IMR-90 (cell line): ENCODE data around the gene MND1. TPM values are rescaled to one million over a fixed set of nuclear protein-coding genes. Genes with fewer than 3 reads are reported as not detected.
A peak's percentile ranks its signal among the peaks of the same experiment; 100 is the strongest.

Experiments
- ATAC-seq: fragments of 200-7000 bp; cut with Tn5 transposase; 2 replicates; pipeline ENCODE4 v1.9.1; 2020; ENCODE audit warnings: low read depth, mild to moderate bottlenecking, moderate library complexity
- BruUV-seq: library from RNA; stranded (reverse); fragments of 400-500 nt; replicated peaks from 2 replicates; lab custom pipeline; 2021; lab: Mats Ljungman, UMichigan
- CTCF ChIA-PET: fragments of 300-600 bp; formaldehyde crosslinking; extraction: SDS; loops from one replicate; lab custom pipeline; 2021; ENCODE audit warnings: antibody characterized with exemption; lab: Yijun Ruan, JAX
- POLR2A ChIA-PET: fragments of 300-600 bp; sonication (Branson Sonifier 250); formaldehyde crosslinking; loops from one replicate; lab custom pipeline; 2022; ENCODE audit warnings: antibody characterized with exemption; ENCODE audit not compliant: unreplicated experiment; lab: Charles Lee
- DNase-seq: peaks from one replicate; pipeline ENCODE4 v3.0.0; 2013
- H2AFZ ChIP-seq: replicated peaks from 2 replicates; pipeline ENCODE3; 2013; ENCODE audit warnings: low read length, mild to moderate bottlenecking; ENCODE audit not compliant: poor library complexity
- H2AK5ac ChIP-seq: 2 replicates; pipeline ENCODE4 v1.6.1; 2013; ENCODE audit warnings: low read depth, low read length, inconsistent platforms
- H2AK9ac ChIP-seq: replicated peaks from 2 replicates; pipeline ENCODE3; 2013; ENCODE audit warnings: mild to moderate bottlenecking, low read depth, low read length, moderate library complexity; ENCODE audit not compliant: poor library complexity
- H2BK120ac ChIP-seq: 2 replicates; pipeline ENCODE4 v1.6.1; 2013; ENCODE audit warnings: low read depth, low read length, inconsistent platforms
- H2BK15ac ChIP-seq: 3 replicates; pipeline ENCODE4 v1.6.1; 2013; ENCODE audit warnings: low read depth, low read length, inconsistent platforms
- H2BK20ac ChIP-seq: 2 replicates; pipeline ENCODE4 v1.6.1; 2013; ENCODE audit warnings: low read depth, mild to moderate bottlenecking, inconsistent platforms, low read length, moderate library complexity
- H2BK5ac ChIP-seq: 2 replicates; pipeline ENCODE4 v1.6.1; 2013; ENCODE audit warnings: mild to moderate bottlenecking, low read depth, low read length, inconsistent platforms; ENCODE audit not compliant: poor library complexity, severe bottlenecking
- H3K14ac ChIP-seq: replicated peaks from 2 replicates; pipeline ENCODE4 v1.6.1; 2013; ENCODE audit warnings: low read depth, low read length, inconsistent platforms
- H3K18ac ChIP-seq: 2 replicates; pipeline ENCODE4 v1.6.1; 2013; ENCODE audit warnings: low read depth, low read length, control low read depth
- H3K23ac ChIP-seq: 2 replicates; pipeline ENCODE4 v1.6.1; 2013; ENCODE audit warnings: low read depth, low read length, inconsistent platforms
- H3K27ac ChIP-seq: 2 replicates; pipeline ENCODE4 v1.5.1; 2013; ENCODE audit warnings: mild to moderate bottlenecking, control low read depth, low read length; ENCODE audit not compliant: insufficient read depth
- H3K27me3 ChIP-seq: 2 replicates; pipeline ENCODE4 v1.6.1; 2013; ENCODE audit warnings: low read length; ENCODE audit not compliant: control insufficient read depth, insufficient read depth
- H3K36me3 ChIP-seq: 2 replicates; pipeline ENCODE4 v1.6.1; 2013; ENCODE audit warnings: low read length, mixed read lengths; ENCODE audit not compliant: control insufficient read depth, insufficient read depth
- H3K4ac ChIP-seq: 2 replicates; pipeline ENCODE4 v1.6.1; 2013; ENCODE audit warnings: low read depth, low read length, inconsistent platforms
- H3K4me1 ChIP-seq: 2 replicates; pipeline ENCODE4 v1.6.1; 2013; ENCODE audit warnings: low read length, mixed read lengths; ENCODE audit not compliant: control insufficient read depth, insufficient read depth
- H3K4me2 ChIP-seq: 2 replicates; pipeline ENCODE4 v1.6.1; 2013; ENCODE audit warnings: low read depth, mild to moderate bottlenecking, control low read depth, low read length, moderate library complexity
- H3K4me3 ChIP-seq: 2 replicates; pipeline ENCODE4 v1.5.1; 2013; ENCODE audit warnings: low read depth, mild to moderate bottlenecking, control low read depth, low read length, moderate library complexity; ENCODE audit not compliant: insufficient read depth
- H3K56ac ChIP-seq: 2 replicates; pipeline ENCODE4 v1.6.1; 2013; ENCODE audit warnings: low read length, inconsistent platforms; ENCODE audit not compliant: insufficient read depth; ENCODE audit errors: extremely low read depth
- H3K79me1 ChIP-seq, 2 experiments: 2 replicates each; pipeline ENCODE4 v1.6.1; 2013; ENCODE audit warnings: low read length in 2 of 2, inconsistent platforms in 1 of 2, low read depth in 1 of 2
- H3K9ac ChIP-seq: 2 replicates; pipeline ENCODE4 v1.6.1; 2013; ENCODE audit warnings: low read depth, low read length, control low read depth
- H3K9me1 ChIP-seq: 2 replicates; pipeline ENCODE4 v1.6.1; 2013; ENCODE audit warnings: low read length, inconsistent platforms; ENCODE audit not compliant: insufficient read depth
- H3K9me3 ChIP-seq: 2 replicates; pipeline ENCODE4 v1.6.1; 2013; ENCODE audit warnings: low read length; ENCODE audit not compliant: control insufficient read depth, insufficient read depth
- H4K20me1 ChIP-seq: 2 replicates; pipeline ENCODE4 v1.6.1; 2013; ENCODE audit warnings: low read length, inconsistent platforms; ENCODE audit not compliant: insufficient read depth
- H4K5ac ChIP-seq: 2 replicates; pipeline ENCODE4 v1.6.1; 2013; ENCODE audit warnings: mild to moderate bottlenecking, low read depth, low read length, control low read depth
- H4K8ac ChIP-seq, 2 experiments: 2 replicates each; pipeline ENCODE4 v1.6.1; 2013; ENCODE audit warnings: low read depth in 2 of 2, low read length in 2 of 2, control low read depth in 1 of 2, inconsistent platforms in 1 of 2
- H4K91ac ChIP-seq: 2 replicates; pipeline ENCODE4 v1.6.1; 2013; ENCODE audit warnings: low read depth, low read length, inconsistent platforms; ENCODE audit not compliant: insufficient read depth
- BHLHE40 ChIP-seq: fragments of 150-350 bp; IDR thresholded peaks from 2 replicates; pipeline ENCODE4 v1.6.1; 2016; ENCODE audit warnings: mild to moderate bottlenecking, low read depth, low read length
- CEBPB ChIP-seq: IDR thresholded peaks from 2 replicates; pipeline ENCODE4 v1.6.1; 2012; ENCODE audit warnings: low read depth, low read length, improper control_type of control experiment
- CHD1 ChIP-seq: IDR thresholded peaks from 2 replicates; pipeline ENCODE4 v1.6.1; 2012; ENCODE audit warnings: low read depth, low read length, improper control_type of control experiment
- FOS ChIP-seq: fragments of 150-350 bp; IDR thresholded peaks from 2 replicates; pipeline ENCODE4 v1.6.1; 2016; ENCODE audit warnings: low read depth, low read length
- MAFK ChIP-seq: IDR thresholded peaks from 2 replicates; pipeline ENCODE4 v1.6.1; 2012; ENCODE audit warnings: low read depth, low read length, improper control_type of control experiment
- MAZ ChIP-seq: IDR thresholded peaks from 2 replicates; pipeline ENCODE4 v1.6.1; 2012; ENCODE audit warnings: low read depth, mild to moderate bottlenecking, low read length, improper control_type of control experiment, moderate library complexity, borderline replicate concordance
- MXI1 ChIP-seq: IDR thresholded peaks from 2 replicates; pipeline ENCODE4 v1.6.1; 2012; ENCODE audit warnings: low read depth, mild to moderate bottlenecking, low read length, moderate library complexity, borderline replicate concordance
- NFE2L2 ChIP-seq: fragments of 150-350 bp; IDR thresholded peaks from 2 replicates; pipeline ENCODE4 v1.6.1; 2016; ENCODE audit warnings: low read depth, mild to moderate bottlenecking, low read length
- POLR2A ChIP-seq: IDR thresholded peaks from 2 replicates; pipeline ENCODE4 v1.6.1; 2012; ENCODE audit warnings: mild to moderate bottlenecking, low read depth, low read length
- RAD21 ChIP-seq: IDR thresholded peaks from 2 replicates; pipeline ENCODE4 v1.6.1; 2012; ENCODE audit warnings: low read length, improper control_type of control experiment
- RCOR1 ChIP-seq: IDR thresholded peaks from 2 replicates; pipeline ENCODE4 v1.6.1; 2012; ENCODE audit warnings: mild to moderate bottlenecking, low read length, improper control_type of control experiment; ENCODE audit not compliant: insufficient replicate concordance
- RFX5 ChIP-seq: IDR thresholded peaks from 2 replicates; pipeline ENCODE4 v1.8.0; 2012; ENCODE audit warnings: low read depth, mild to moderate bottlenecking, low read length, moderate library complexity
- SMC3 ChIP-seq: fragments of 150-350 bp; IDR thresholded peaks from 2 replicates; pipeline ENCODE4 v1.6.1; 2016; ENCODE audit warnings: low read depth, mild to moderate bottlenecking, antibody characterized with exemption, low read length, moderate library complexity
- WGBS, 2 experiments: methylation state at CpG; one replicate each; pipeline versions ENCODE4 v1.1.5 to v1.1.7; 2013; ENCODE audit warnings: missing lambda C conversion rate in 2 of 2; ENCODE audit not compliant: insufficient read length in 1 of 2; ENCODE audit errors: extremely low coverage in 2 of 2; 5-methylcytosine and 5-hydroxymethylcytosine counted together
- dilution Hi-C: fragments of 300-500 bp; cut with HindIII; formaldehyde crosslinking; loops from one replicate; pipeline ENCODE4 v1.14.3; 2018; ENCODE audit warnings: low sequenced_read_pairs; ENCODE audit not compliant: unreplicated experiment
- in situ Hi-C: fragments of 300-500 bp; cut with MboI; formaldehyde crosslinking; loops from 3 replicates; pipeline ENCODE4 v1.14.3; 2019; ENCODE audit warnings: low sequenced_read_pairs, inconsistent platforms, mixed read lengths
- intact Hi-C: fragments of 100-400 bp; cut with micrococcal nuclease; formaldehyde crosslinking; loops from 2 replicates; pipeline ENCODE4 v1.10.0; 2022
- polyA plus RNA-seq, 3 experiments: library from polyadenylated mRNA; depleted of rRNA; stranded (reverse); fragments of >200 nt; gene quantifications; 2 replicates each; pipeline ENCODE4 v1.2.3, GENCODE V29; 2012; ENCODE audit warnings: low replicate concordance in 1 of 3
- total RNA-seq: library from RNA; depleted of rRNA; stranded (reverse); fragments of >200 nt; gene quantifications from 2 replicates; pipeline ENCODE4 v1.2.3, GENCODE V29; 2012
- TF ChIP-seq, protein P1 (sequence below): conservative IDR thresholded peaks from 2 replicates; pipeline ENCODE4 v1.5.1; 2012; ENCODE audit warnings: mild to moderate bottlenecking, low read depth, low read length, improper control_type of control experiment
- TF ChIP-seq, protein P2 (sequence below): fragments of 150-350 bp; IDR thresholded peaks from 2 replicates; pipeline ENCODE4 v1.6.1; 2017; ENCODE audit warnings: mild to moderate bottlenecking, antibody characterized with exemption, low read length, low read depth
- TF ChIP-seq, protein P3 (sequence below): fragments of 150-350 bp; IDR thresholded peaks from 2 replicates; pipeline ENCODE4 v1.6.1; 2016; ENCODE audit warnings: low read depth, mild to moderate bottlenecking, low read length, moderate library complexity, borderline replicate concordance

The MND1 gene
- total and polyA plus RNA-seq, 2 of the 4 experiments (the other 2 are of a cell fraction) = 0.36 to 3.5 TPM

DNA sequence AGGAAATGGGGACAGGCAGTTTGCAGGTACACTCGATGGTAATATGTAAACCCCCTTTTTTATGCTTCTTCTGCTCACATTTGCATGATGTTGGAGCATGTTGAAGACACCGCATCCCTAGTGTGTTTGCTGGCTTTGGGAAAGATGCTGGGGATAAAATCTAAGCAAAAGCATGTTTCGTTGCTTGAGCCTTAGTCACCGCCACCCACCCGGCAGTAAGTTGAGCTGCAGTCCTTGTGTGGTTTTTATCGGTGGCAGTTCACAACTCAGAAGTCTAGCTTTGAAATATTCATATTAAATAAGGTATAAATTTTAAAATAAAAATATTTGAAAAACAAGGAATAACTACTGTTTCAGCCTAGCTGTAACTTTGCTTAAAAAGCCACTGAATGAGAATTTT is 21.7 kb upstream of the MND1 start:
- Histone ChIP-seq H2AFZ (no peak overlapping the region), H3K9me3 (no peaks in the 10 kb centered on the region), H3K9me1 (no peaks in the 10 kb centered on the region), H4K91ac (no peak overlapping the region), H2BK120ac (no peak overlapping the region), H3K27me3 (no peaks in the 10 kb centered on the region), H3K9ac (no peak overlapping the region), H3K4me1 (no peaks in the 10 kb centered on the region), H2BK20ac (no peak overlapping the region), H2AK9ac (no peak overlapping the region), H3K4ac (no peak overlapping the region), H2BK15ac (no peak overlapping the region), H2BK5ac (no peak overlapping the region), H2AK5ac (no peak overlapping the region), H3K36me3 (peaks cover 9% of the 10 kb centered on the region), H3K14ac (no peak overlapping the region), H3K18ac (no peak overlapping the region), H3K4me3 (no peak overlapping the region), H4K20me1 (no peaks in the 10 kb centered on the region), H3K27ac (no peak overlapping the region), H3K4me2 (no peak overlapping the region), H4K5ac (no peak overlapping the region), H3K56ac (no peak overlapping the region), H3K23ac (no peak overlapping the region), H4K8ac (no peak overlapping the region), H3K79me1 (no peaks in the 10 kb centered on the region)
- no peak for ATAC-seq
- ChIA-PET CTCF (interaction anchor here (1.2 kb wide), 1 partner anchor 180 kb away, joined by 4 read pairs; no protein-coding TSS in a partner anchor), POLR2A (no interaction called here)
- TF ChIP-seq POLR2A = no peak
- TF ChIP-seq CEBPB = no peak
- TF ChIP-seq FOS = no peak
- no peak for TF ChIP-seq MXI1
- TF ChIP-seq BHLHE40 = no peak
- no peak for TF ChIP-seq RAD21
- TF ChIP-seq RCOR1 = no peak
- TF ChIP-seq NFE2L2 = no peak
- TF ChIP-seq CHD1 = no peak
- TF ChIP-seq MAZ = no peak
- TF ChIP-seq SMC3 = no peak
- TF ChIP-seq, protein P1, sequence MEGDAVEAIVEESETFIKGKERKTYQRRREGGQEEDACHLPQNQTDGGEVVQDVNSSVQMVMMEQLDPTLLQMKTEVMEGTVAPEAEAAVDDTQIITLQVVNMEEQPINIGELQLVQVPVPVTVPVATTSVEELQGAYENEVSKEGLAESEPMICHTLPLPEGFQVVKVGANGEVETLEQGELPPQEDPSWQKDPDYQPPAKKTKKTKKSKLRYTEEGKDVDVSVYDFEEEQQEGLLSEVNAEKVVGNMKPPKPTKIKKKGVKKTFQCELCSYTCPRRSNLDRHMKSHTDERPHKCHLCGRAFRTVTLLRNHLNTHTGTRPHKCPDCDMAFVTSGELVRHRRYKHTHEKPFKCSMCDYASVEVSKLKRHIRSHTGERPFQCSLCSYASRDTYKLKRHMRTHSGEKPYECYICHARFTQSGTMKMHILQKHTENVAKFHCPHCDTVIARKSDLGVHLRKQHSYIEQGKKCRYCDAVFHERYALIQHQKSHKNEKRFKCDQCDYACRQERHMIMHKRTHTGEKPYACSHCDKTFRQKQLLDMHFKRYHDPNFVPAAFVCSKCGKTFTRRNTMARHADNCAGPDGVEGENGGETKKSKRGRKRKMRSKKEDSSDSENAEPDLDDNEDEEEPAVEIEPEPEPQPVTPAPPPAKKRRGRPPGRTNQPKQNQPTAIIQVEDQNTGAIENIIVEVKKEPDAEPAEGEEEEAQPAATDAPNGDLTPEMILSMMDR = no peak
- TF ChIP-seq, protein P2, sequence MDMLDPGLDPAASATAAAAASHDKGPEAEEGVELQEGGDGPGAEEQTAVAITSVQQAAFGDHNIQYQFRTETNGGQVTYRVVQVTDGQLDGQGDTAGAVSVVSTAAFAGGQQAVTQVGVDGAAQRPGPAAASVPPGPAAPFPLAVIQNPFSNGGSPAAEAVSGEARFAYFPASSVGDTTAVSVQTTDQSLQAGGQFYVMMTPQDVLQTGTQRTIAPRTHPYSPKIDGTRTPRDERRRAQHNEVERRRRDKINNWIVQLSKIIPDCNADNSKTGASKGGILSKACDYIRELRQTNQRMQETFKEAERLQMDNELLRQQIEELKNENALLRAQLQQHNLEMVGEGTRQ = no peak
- TF ChIP-seq RFX5 = no peak
- TF ChIP-seq, protein P3, sequence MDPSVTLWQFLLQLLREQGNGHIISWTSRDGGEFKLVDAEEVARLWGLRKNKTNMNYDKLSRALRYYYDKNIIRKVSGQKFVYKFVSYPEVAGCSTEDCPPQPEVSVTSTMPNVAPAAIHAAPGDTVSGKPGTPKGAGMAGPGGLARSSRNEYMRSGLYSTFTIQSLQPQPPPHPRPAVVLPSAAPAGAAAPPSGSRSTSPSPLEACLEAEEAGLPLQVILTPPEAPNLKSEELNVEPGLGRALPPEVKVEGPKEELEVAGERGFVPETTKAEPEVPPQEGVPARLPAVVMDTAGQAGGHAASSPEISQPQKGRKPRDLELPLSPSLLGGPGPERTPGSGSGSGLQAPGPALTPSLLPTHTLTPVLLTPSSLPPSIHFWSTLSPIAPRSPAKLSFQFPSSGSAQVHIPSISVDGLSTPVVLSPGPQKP = no peak
- no peak for TF ChIP-seq MAFK
- WGBS, 2 experiments = no CpG with 5 or more reads among the region's 6 CpGs
- DNase-seq = peak; percentile 22
- in situ Hi-C loops (no loop called here), dilution Hi-C loops (no loop called here), intact Hi-C loops (loop anchor here (10.0 kb wide), 1 partner anchor 478 kb away; no protein-coding TSS in a partner anchor)
- BruUV-seq = no TSS peak
